GM21619 (cell line): Measurements from ENCODE around the gene RGS4.
A peak's percentile ranks its signal among the peaks of the same experiment; 100 is the strongest.
"Not testable (repeated sequence)": the region's sequence is repeated elsewhere in the genome, so short reads cannot be mapped to it uniquely, and the experiment has no call there.

ENCODE experiments used
- ATAC-seq: cut with Tn5 transposase; IDR thresholded peaks from one replicate; pipeline ENCODE4 v1.9.1; 2021; ENCODE audit not compliant: unreplicated experiment

Gene RGS4

GRCh38 chr1:163066686-163067085 lies 2.5 kb upstream of the RGS4 start:
- no peak for ATAC-seq

GRCh38 chr1:163068716-163069115 lies 445 bp upstream of the RGS4 start:
- no peak for ATAC-seq

- no peak for ATAC-seq
These were observed 605 bp downstream of the RGS4 start for GRCh38 chr1:163069655-163070277.

GRCh38 chr1:163071405-163072255 lies 2.5 kb downstream of the RGS4 start:
- peak; percentile 81 for ATAC-seq

GRCh38 chr1:163072658-163073057 lies 3.5 kb downstream of the RGS4 start:
- no peak for ATAC-seq

- ATAC-seq = no peak
These were observed 4.8 kb downstream of the RGS4 start for GRCh38 chr1:163074004-163074403.

- no peak for ATAC-seq
These were observed 5.6 kb downstream of the RGS4 start for GRCh38 chr1:163074716-163075284.

GRCh38 chr1:163076044-163076443 lies 6.9 kb downstream of the RGS4 start:
- ATAC-seq = no peak

GRCh38 chr1:163076446-163076845 lies 7.3 kb downstream of the RGS4 start:
- no peak for ATAC-seq

- ATAC-seq = no peak
These were observed 8.0 kb downstream of the RGS4 start for GRCh38 chr1:163076981-163077761.

- no peak for ATAC-seq
These were observed 13.8 kb downstream of the RGS4 start for GRCh38 chr1:163082971-163083370.

GRCh38 chr1:163083690-163084089 lies 14.5 kb downstream of the RGS4 start:
- ATAC-seq = no peak

- ATAC-seq = no peak
These were observed 15.2 kb downstream of the RGS4 start for GRCh38 chr1:163084330-163084729.

- no peak for ATAC-seq
These were observed 16.1 kb downstream of the RGS4 start for GRCh38 chr1:163085041-163085903.

- ATAC-seq = no peak
These were observed 16.7 kb downstream of the RGS4 start for GRCh38 chr1:163085904-163086268.

- not testable (repeated sequence) for ATAC-seq
These were observed 20.0 kb downstream of the RGS4 start for GRCh38 chr1:163089117-163089516.

- ATAC-seq = no peak
These were observed 21.3 kb downstream of the RGS4 start for GRCh38 chr1:163090321-163090945.

GRCh38 chr1:163093169-163093568 lies 24.0 kb downstream of the RGS4 start:
- ATAC-seq = no peak

GRCh38 chr1:163093579-163093978 lies 24.4 kb downstream of the RGS4 start:
- ATAC-seq = no peak

GRCh38 chr1:163094182-163094581 lies 25.0 kb downstream of the RGS4 start:
- no peak for ATAC-seq
